ENCODE data around the gene CABLES2. TPM values are rescaled to one million over a fixed set of nuclear protein-coding genes. Genes with fewer than 3 reads are reported as not detected.
"Not testable (repeated sequence)": the region's sequence is repeated elsewhere in the genome, so short reads cannot be mapped to it uniquely, and the experiment has no call there.

Gene CABLES2
- total RNA-seq, 1 donor from 2014 or later: 12.5 TPM

DNA sequence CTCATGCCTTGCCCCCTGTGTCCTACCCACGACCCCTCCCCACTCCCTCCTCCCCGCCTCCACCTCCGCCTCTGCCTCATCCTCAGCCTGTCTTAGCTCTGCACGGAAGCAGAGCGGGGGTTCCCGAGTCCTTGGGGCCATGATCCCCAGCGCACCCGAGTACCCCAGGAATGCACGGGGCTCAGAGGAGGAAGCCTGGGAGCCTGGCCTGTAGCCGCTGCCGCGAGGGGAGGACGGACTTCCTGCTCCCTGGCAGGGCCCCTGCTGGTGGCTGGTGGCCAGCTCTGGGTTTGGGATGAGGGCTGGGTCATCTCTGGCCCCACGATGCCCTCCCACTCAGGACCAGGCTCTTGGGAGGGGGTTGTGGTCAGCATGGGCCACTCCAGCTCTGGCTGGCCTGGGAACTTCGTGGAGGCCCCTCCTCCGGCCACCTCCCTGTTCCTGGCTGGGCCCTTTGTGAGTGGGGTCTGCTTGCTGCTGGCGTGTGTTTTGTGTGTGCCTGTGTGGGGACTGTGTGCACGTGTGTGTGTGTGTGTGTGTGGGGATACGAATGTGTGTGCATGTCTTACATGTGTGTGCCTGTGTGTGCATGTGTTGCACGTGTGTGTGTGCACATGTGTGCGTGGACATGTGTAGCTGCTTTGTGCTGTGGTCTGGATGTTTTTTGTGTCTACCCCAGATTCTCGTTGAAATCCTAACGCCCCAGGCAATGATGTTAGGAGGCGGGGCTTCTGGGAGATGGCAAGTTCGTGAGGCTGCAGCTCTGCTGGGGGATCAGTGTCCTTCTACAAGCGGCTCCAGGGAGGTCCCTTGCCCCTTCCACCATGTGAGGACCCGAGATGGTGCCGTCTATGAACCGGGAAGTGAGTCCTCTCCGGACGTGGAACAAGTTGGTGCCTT lies 21.6 kb upstream of the CABLES2 start:
- H3K27ac Mint-ChIP-seq: no peak overlapping the region
- intact Hi-C loops (cut with micrococcal nuclease): no loop called here
- H3K4me3 Mint-ChIP-seq (ENCODE audit: low read depth): no peak overlapping the region
- DNase-seq (ENCODE audit: low spot score): no peak
- no peaks in the 10 kb centered on the region for H3K36me3 Mint-ChIP-seq (ENCODE audit: low read depth)
- H3K9me3 Mint-ChIP-seq: no peaks in the 10 kb centered on the region
- H3K27me3 Mint-ChIP-seq (ENCODE audit: low read depth): peaks cover 1% of the 10 kb centered on the region
- H3K4me1 Mint-ChIP-seq (ENCODE audit: low read depth): no peaks in the 10 kb centered on the region

DNA sequence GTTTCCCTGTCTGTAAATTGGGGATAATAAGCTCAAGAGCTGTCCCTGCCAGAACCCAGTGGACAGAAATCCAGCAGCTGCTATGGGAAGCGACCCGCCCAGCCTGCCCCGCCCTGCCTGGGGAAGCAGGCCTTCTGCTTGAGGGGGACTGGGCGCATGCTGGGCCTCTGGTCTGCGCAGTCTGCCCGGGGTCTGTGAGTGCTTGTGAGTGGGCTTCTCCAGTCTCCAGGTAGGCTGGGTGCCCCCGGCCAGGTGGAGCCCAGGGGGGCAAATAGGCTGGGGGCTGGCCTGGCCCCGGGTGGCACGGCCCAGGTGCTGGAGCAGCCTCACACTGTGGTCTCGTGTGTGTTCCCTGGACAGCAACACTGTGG lies 20.9 kb upstream of the CABLES2 start:
- no peak for DNase-seq (ENCODE audit: low spot score)
- Mint-ChIP-seq H3K27ac (no peak overlapping the region), H3K27me3 (ENCODE audit: low read depth) (no peaks in the 10 kb centered on the region), H3K9me3 (no peaks in the 10 kb centered on the region), H3K4me1 (ENCODE audit: low read depth) (no peaks in the 10 kb centered on the region), H3K36me3 (ENCODE audit: low read depth) (no peaks in the 10 kb centered on the region), H3K4me3 (ENCODE audit: low read depth) (no peak overlapping the region)
- intact Hi-C loops (cut with micrococcal nuclease): no loop called here

DNA sequence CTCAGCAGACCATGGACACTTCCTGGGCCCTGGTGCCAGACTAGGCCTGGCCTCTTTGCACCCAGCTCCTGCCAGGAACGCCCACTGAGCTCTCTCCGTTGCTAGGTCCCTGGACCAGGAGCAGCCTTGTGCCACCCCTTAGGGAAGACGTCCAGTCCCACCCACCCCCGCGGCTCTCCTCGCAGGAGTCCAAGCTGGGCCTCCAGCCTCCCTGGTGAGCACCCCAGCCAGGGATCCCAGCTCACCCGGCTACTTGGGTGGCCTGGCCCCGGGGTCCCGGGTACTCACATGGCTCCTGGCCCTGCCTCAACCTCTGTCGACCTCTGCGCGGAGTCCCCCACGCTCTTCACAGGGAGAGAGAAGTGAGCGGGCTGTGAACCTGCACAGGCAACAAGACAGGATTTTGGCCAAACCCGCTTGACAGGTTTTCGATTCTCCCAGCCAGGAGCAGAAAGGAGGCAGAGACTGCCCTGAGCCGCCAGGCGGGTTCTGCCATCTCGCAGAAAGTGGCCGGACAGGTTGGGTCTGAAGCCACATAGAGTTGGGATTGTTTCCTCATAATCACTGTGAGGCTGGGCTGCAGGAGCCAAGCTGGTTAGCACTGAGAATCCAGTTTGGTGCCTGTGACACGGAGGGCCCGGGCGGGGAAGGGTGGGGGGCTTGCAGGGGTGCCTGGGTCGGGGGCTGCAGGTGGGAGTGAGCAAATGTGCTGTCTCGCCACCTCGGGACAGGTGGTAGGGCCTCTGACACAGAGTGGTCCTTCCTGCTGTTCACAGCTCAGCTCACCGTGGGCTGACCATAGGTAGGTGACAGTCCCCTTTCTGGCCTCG lies 20.3 kb upstream of the CABLES2 start, which contains the start of gene RBBP8NL:
RBBP8NL (minus strand) TSS at position 368 of the 830 bp plus-strand sequence. CDS start 7,892 bp downstream, outside the sequence.
- Mint-ChIP-seq H3K4me1 (ENCODE audit: low read depth) (no peaks in the 10 kb centered on the region), H3K4me3 (ENCODE audit: low read depth) (no peak within 1 kb of the TSS), H3K9me3 (no peaks in the 10 kb centered on the region), H3K36me3 (ENCODE audit: low read depth) (no peaks in the 10 kb centered on the region), H3K27ac (no peak within 1 kb of the TSS), H3K27me3 (ENCODE audit: low read depth) (no peaks in the 10 kb centered on the region)
- no peak for DNase-seq (ENCODE audit: low spot score)
- intact Hi-C loops (cut with micrococcal nuclease): no loop called here

DNA sequence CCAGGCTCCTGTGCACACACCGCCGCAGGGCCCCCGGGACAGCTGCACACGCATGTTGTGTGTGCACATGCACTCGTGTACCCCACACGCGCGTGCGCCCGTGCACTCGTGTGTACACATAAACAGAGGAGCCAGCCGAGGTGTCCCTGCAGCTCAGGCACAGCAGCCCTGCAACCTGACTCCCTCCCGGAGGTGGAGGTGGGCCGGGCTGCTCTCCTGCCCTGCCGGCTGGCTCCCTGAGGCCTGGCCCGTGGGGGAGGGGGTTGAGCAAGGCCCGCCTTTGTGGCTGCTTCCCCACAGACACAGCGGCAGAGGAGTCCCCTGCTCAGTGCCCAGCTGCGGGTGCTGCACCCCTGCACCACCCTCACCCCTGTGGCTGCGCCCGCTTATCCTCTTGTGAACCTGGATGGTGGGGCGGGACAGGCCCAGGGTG lies 19.6 kb upstream of the CABLES2 start:
- no peak for DNase-seq (ENCODE audit: low spot score)
- no peaks in the 10 kb centered on the region for H3K9me3 Mint-ChIP-seq
- H3K4me3 Mint-ChIP-seq (ENCODE audit: low read depth): no peak overlapping the region
- H3K27ac Mint-ChIP-seq: no peak overlapping the region
- H3K27me3 Mint-ChIP-seq (ENCODE audit: low read depth): no peaks in the 10 kb centered on the region
- intact Hi-C loops (cut with micrococcal nuclease): no loop called here
- no peaks in the 10 kb centered on the region for H3K4me1 Mint-ChIP-seq (ENCODE audit: low read depth)
- no peaks in the 10 kb centered on the region for H3K36me3 Mint-ChIP-seq (ENCODE audit: low read depth)

DNA sequence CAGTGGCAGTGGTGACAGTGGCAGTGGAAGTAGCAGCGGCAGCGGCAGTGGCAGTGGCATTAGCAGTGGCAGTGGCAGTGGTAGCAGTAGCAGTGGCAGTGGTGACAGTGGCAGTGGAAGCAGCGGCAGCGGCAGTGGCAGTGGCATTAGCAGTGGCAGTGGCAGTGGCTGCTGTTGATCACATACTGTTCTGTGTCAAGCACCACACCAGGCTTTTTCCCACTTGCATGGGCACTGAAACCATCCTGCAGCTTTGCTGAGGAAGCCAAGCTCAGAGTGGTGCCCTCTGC lies 18.9 kb upstream of the CABLES2 start:
- intact Hi-C loops (cut with micrococcal nuclease); H3K4me3 Mint-ChIP-seq (ENCODE audit: low read depth); H3K9me3 Mint-ChIP-seq; H3K36me3 Mint-ChIP-seq (ENCODE audit: low read depth); H3K4me1 Mint-ChIP-seq (ENCODE audit: low read depth); H3K27me3 Mint-ChIP-seq (ENCODE audit: low read depth); H3K27ac Mint-ChIP-seq; DNase-seq (ENCODE audit: low spot score): not testable (repeated sequence)

DNA sequence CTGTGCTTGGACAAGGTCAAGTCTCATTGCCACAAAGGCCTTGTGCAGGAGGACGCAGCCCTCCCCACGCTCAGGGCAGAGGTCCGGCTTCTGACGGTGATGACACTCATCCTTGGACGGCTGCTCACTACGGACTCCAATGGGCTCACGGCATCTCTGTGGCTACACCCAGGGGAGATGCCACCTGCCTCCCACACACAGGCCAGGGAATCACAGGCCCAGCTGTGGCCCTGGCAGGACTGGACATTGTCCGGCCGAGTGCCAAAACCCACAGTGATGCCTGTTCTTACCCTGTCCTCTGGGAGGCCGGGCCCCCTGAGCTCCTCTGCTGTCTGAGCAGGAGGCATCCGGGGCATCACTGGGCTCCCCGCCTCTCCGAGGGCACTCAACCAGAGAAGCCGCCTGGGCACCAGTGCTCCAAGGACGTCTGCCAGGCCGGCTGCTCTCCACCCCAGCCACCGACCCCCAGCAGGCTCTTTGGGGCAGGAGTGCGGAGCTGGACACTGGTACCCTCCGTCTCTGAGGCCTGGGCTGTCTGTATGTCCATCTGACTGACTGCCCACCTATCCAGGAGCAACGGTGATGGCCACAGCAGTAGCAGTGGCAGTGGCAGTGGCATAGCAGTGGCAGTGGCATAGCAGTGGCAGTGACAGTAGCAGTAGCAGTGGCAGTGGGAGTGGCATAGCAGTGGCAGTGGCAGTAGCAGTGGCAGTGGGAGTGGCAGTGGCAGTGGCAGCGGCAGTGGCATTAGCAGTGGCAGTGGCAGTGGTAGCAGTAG lies 18.4 kb upstream of the CABLES2 start:
- no peaks in the 10 kb centered on the region for H3K4me1 Mint-ChIP-seq (ENCODE audit: low read depth)
- intact Hi-C loops (cut with micrococcal nuclease): no loop called here
- no peaks in the 10 kb centered on the region for H3K27me3 Mint-ChIP-seq (ENCODE audit: low read depth)
- H3K9me3 Mint-ChIP-seq: no peaks in the 10 kb centered on the region
- no peak for DNase-seq (ENCODE audit: low spot score)
- H3K4me3 Mint-ChIP-seq (ENCODE audit: low read depth): no peak overlapping the region
- no peak overlapping the region for H3K27ac Mint-ChIP-seq
- no peaks in the 10 kb centered on the region for H3K36me3 Mint-ChIP-seq (ENCODE audit: low read depth)

DNA sequence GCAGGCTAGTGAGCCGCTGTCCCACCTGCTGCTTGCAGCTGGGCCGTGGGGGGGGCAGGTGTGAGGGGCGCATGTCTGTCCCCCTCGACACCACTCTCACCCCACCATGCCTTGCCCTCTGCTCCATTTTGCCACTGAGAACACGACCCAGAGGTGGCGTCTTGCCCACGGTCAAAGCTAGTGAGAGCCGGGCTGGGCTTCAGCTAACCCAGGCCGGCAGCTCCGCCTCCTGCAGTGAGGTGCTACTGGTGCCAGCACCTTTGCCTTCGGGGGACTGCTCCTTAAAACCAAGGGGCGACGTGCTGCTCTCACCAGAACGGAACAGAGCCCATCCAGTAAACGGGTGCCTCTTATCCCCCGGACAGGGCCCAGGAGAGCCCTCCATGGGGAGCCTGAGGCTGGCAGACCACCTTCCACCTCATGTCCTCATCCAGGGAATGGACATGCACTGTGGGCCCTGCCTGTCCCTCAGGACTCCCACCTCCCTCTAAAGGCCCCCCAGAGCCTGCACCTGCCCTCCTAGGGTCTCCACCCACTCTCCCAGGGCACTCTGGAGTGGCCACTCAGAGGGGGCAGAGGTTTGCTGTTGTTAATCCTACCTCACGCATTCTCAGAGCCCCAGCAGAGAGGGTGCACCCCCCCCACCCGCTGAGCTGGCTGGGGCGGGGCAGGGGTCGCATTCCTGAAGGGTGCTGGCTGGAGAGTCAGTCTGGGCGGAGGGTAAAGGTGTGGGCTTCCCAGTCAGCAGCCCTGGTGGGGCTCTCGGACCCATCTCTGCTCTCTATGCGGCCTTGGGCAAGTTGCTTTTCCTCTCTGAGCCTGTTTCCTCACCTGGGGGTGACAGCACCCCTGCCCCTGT lies 17.4 kb upstream of the CABLES2 start:
- intact Hi-C loops (cut with micrococcal nuclease): no loop called here
- H3K36me3 Mint-ChIP-seq (ENCODE audit: low read depth): no peaks in the 10 kb centered on the region
- no peak overlapping the region for H3K27ac Mint-ChIP-seq
- no peaks in the 10 kb centered on the region for H3K27me3 Mint-ChIP-seq (ENCODE audit: low read depth)
- no peaks in the 10 kb centered on the region for H3K4me1 Mint-ChIP-seq (ENCODE audit: low read depth)
- H3K9me3 Mint-ChIP-seq: no peaks in the 10 kb centered on the region
- DNase-seq (ENCODE audit: low spot score): no peak
- H3K4me3 Mint-ChIP-seq (ENCODE audit: low read depth): no peak overlapping the region

DNA sequence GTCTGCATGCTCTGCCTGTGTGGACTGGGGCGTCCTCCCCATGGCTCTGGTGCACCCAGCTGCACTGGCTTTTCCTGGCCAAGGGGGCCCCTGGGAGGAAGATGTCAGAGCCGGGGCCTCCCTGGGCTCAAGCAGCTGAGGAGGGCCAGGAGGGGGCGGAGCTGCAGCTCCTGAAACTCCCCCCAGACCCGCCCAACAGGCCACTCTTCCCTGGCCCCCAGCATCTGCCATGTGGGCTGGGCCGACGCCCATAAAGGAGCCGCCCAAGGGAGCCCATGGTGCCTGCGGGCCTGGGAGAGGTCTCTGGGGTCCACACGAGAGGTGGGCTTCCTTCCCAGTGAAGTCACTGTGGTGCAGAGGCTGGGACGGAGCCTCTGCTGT lies 16.2 kb upstream of the CABLES2 start:
- Mint-ChIP-seq H3K9me3 (no peaks in the 10 kb centered on the region), H3K36me3 (ENCODE audit: low read depth) (no peaks in the 10 kb centered on the region)

DNA sequence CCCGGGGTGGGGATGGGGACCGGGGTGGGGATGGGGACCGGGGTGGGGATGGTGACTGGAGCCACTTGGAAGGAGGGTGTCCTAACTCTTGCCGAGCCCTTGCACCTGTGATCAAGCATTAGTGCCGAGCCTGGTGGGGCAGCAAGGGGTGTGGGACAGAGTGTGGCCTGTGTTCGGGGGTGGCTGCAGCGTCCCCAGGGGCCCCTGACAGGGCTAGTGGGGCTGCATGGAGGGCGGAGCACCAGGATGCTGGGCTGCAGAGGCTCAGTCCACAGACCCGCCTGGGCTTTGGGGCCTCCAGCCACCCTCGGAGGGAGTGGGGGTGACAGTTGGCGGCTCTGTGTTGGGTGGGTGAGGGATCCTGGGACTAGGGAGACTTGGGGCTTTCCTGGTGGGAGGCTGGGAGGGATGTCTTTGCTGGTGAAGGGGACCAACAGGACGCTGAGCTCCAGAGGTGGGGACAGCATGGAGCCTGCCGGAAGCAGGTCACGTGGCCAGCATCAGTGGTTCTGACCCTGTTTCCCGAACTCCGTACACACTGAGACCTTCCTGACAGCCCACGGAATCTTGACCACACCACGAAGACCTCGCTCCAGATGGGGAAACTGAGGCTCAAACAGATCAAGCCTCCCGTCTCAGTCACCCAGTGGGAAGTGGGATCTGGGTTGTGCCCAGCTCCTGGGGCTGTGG lies 15.7 kb upstream of the CABLES2 start:
- no peak overlapping the region for H3K4me3 Mint-ChIP-seq (ENCODE audit: low read depth)
- H3K27ac Mint-ChIP-seq: no peak overlapping the region
- intact Hi-C loops (cut with micrococcal nuclease): no loop called here
- DNase-seq (ENCODE audit: low spot score): no peak
- H3K4me1 Mint-ChIP-seq (ENCODE audit: low read depth): no peaks in the 10 kb centered on the region
- H3K36me3 Mint-ChIP-seq (ENCODE audit: low read depth): no peaks in the 10 kb centered on the region
- H3K9me3 Mint-ChIP-seq: no peaks in the 10 kb centered on the region
- no peaks in the 10 kb centered on the region for H3K27me3 Mint-ChIP-seq (ENCODE audit: low read depth)

More for the DNA sequence above, 16.2 kb upstream of the CABLES2 start:
- H3K4me1 Mint-ChIP-seq (ENCODE audit: low read depth): no peaks in the 10 kb centered on the region
- H3K4me3 Mint-ChIP-seq (ENCODE audit: low read depth): no peak overlapping the region
- intact Hi-C loops (cut with micrococcal nuclease): no loop called here
- no peak overlapping the region for H3K27ac Mint-ChIP-seq
- no peaks in the 10 kb centered on the region for H3K27me3 Mint-ChIP-seq (ENCODE audit: low read depth)
- no peak for DNase-seq (ENCODE audit: low spot score)

DNA sequence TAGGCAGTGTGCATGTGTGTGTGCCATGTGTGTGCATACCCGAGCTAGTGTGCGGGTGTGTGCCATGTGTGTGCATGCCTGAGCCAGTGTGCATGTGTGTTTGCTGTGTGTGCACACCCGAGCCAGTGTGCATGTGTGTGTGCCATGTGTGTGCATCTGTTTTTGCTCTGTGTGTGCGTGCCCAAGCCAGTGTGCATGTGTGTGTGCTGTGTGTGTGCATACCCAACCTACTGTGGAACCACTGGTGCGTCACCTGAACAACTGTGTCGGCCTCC lies 14.6 kb upstream of the CABLES2 start:
- H3K36me3 Mint-ChIP-seq (ENCODE audit: low read depth): no peaks in the 10 kb centered on the region
- no peaks in the 10 kb centered on the region for H3K9me3 Mint-ChIP-seq
- H3K27ac Mint-ChIP-seq: no peak overlapping the region
- intact Hi-C loops (cut with micrococcal nuclease): no loop called here
- no peak for DNase-seq (ENCODE audit: low spot score)
- no peaks in the 10 kb centered on the region for H3K27me3 Mint-ChIP-seq (ENCODE audit: low read depth)
- no peaks in the 10 kb centered on the region for H3K4me1 Mint-ChIP-seq (ENCODE audit: low read depth)
- H3K4me3 Mint-ChIP-seq (ENCODE audit: low read depth): no peak overlapping the region

DNA sequence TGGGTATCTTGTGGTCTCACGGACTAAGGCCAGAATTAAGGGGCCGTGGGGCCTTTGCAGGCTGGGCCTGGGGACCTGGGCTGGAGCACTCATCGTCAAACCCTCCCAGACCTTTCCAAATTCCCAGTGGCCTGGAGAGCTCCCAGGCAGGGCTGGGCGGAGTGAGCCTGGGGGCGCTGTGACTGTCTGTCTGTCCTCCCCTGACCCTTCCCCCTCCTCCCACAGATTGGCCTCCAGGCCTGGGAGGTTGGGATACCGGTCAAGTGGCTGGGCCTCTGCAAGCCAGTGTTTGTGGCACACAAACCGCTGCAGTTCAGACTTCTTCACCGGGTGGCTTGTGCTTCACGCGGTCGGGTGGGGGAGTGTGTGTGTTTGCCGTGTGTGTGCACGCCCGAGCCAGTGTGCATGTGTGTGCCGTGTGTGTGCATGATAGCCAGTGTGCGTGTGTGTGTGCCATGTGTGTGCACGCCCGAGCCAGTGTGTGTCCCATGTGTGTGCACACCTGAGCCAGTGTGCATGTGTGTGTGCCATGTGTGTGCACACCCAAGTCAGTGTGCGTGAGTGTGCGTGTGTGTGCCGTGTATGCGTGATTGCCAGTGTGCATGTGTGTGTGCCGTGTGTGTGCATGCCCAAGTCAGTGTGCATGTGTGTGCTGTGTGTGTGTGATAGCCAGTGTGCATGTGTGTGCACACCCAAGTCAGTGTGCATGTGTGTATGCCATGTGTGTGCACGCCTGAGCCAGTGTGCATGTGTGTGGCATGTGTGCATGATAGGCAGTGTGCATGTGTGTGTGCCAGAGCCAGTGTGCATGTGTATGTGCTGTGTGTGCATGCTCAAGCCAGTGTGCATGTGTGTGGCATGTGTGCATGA lies 14.0 kb upstream of the CABLES2 start:
- Mint-ChIP-seq H3K9me3 (no peaks in the 10 kb centered on the region), H3K27ac (no peak overlapping the region), H3K36me3 (ENCODE audit: low read depth) (no peaks in the 10 kb centered on the region), H3K4me1 (ENCODE audit: low read depth) (no peaks in the 10 kb centered on the region), H3K4me3 (ENCODE audit: low read depth) (no peak overlapping the region), H3K27me3 (ENCODE audit: low read depth) (no peaks in the 10 kb centered on the region)
- no peak for DNase-seq (ENCODE audit: low spot score)
- intact Hi-C loops (cut with micrococcal nuclease): no loop called here
